Neural cell (in vitro differentiated cells): ENCODE measurements around the gene DCST1. TPM values are rescaled to one million over a fixed set of nuclear protein-coding genes. Genes with fewer than 3 reads are reported as not detected.
A peak's percentile ranks its signal among the peaks of the same experiment; 100 is the strongest.

Experiments used
- H2AFZ ChIP-seq: fragments of 200-600, 300-800 bp; sonication (generic), shearing (Covaris generic); 2 replicates; pipeline ENCODE4 v1.6.0; 2014; ENCODE audit warnings: low read depth, mild to moderate bottlenecking, antibody characterized with exemption, low read length, moderate library complexity
- H3F3A ChIP-seq: fragments of 200-600 bp; shearing (Covaris generic); 2 replicates; pipeline ENCODE4 v1.6.1; 2016; ENCODE audit warnings: mild to moderate bottlenecking, moderate library complexity, mixed read lengths, antibody characterized with exemption, low read length; ENCODE audit not compliant: insufficient read depth, poor library complexity, severe bottlenecking
- H3K27ac ChIP-seq: fragments of 200-600, 300-800 bp; sonication (generic), shearing (Covaris generic); 2 replicates; pipeline ENCODE4 v1.5.1; 2014; ENCODE audit warnings: mild to moderate bottlenecking, low read length, moderate library complexity
- H3K27me3 ChIP-seq: fragments of 300-800, 200-600 bp; sonication (generic), shearing (Covaris generic); 2 replicates; pipeline ENCODE4 v1.6.0; 2014; ENCODE audit warnings: mild to moderate bottlenecking, low read depth, low read length, moderate library complexity; ENCODE audit not compliant: insufficient read depth
- H3K36me3 ChIP-seq: fragments of 300-800, 200-600 bp; sonication (generic), shearing (Covaris generic); 2 replicates; pipeline ENCODE4 v1.5.1; 2014; ENCODE audit warnings: mild to moderate bottlenecking, antibody characterized with exemption, low read length, moderate library complexity; ENCODE audit not compliant: insufficient read depth
- H3K4me2 ChIP-seq: fragments of 300-800, 200-600 bp; sonication (generic), shearing (Covaris generic); 2 replicates; pipeline ENCODE4 v1.6.0; 2014; ENCODE audit warnings: mild to moderate bottlenecking, low read length
- H3K4me3 ChIP-seq: fragments of 300-800, 200-600 bp; sonication (generic), shearing (Covaris generic); 2 replicates; pipeline ENCODE4 v1.5.1; 2014; ENCODE audit warnings: mild to moderate bottlenecking, low read length, moderate library complexity
- H3K79me2 ChIP-seq: fragments of 200-600 bp; shearing (Covaris generic); replicated peaks from 2 replicates; pipeline ENCODE4 v1.6.0; 2014; ENCODE audit warnings: mild to moderate bottlenecking, low read length, moderate library complexity; ENCODE audit not compliant: insufficient read depth
- H3K9ac ChIP-seq: fragments of 300-800, 200-600 bp; sonication (generic), shearing (Covaris generic); 2 replicates; pipeline ENCODE4 v1.6.1; 2016; ENCODE audit warnings: mild to moderate bottlenecking, low read length, mixed read lengths
- H3K9me2 ChIP-seq: fragments of 200-600 bp; shearing (Covaris generic); 2 replicates; pipeline ENCODE4 v1.6.1; 2016; ENCODE audit warnings: mild to moderate bottlenecking, low read length, mixed read lengths; ENCODE audit not compliant: insufficient read depth
- H3K9me3 ChIP-seq: fragments of 200-600, 300-800 bp; sonication (generic), shearing (Covaris generic); 2 replicates; pipeline ENCODE4 v1.6.1; 2016; ENCODE audit warnings: mild to moderate bottlenecking, mixed run types, low read length, moderate library complexity, mixed read lengths
- H4K20me1 ChIP-seq: fragments of 200-600 bp; shearing (Covaris generic); 2 replicates; pipeline ENCODE4 v1.6.1; 2016; ENCODE audit warnings: mild to moderate bottlenecking, mixed run types; ENCODE audit not compliant: insufficient read depth
- CTCF ChIP-seq: fragments of 450-650 bp; IDR thresholded peaks from 2 replicates; pipeline ENCODE4 v1.5.1; 2014; ENCODE audit warnings: antibody characterized with exemption, mild to moderate bottlenecking, moderate library complexity; ENCODE audit not compliant: poor library complexity, severe bottlenecking
- EP300 ChIP-seq: fragments of 450-650 bp; conservative IDR thresholded peaks from 2 replicates; pipeline ENCODE4 v1.6.1; 2014; ENCODE audit warnings: antibody characterized with exemption, mild to moderate bottlenecking, moderate library complexity; ENCODE audit not compliant: poor library complexity, severe bottlenecking
- EZH2 ChIP-seq: fragments of 200-600, 300-800 bp; shearing (Covaris generic), sonication (generic); IDR thresholded peaks from 2 replicates; pipeline ENCODE4 v1.6.1; 2014; ENCODE audit warnings: antibody characterized with exemption, low read length, borderline replicate concordance, mild to moderate bottlenecking; ENCODE audit not compliant: insufficient read depth, poor library complexity, severe bottlenecking
- MXI1 ChIP-seq: fragments of 450-650 bp; conservative IDR thresholded peaks from 2 replicates; pipeline ENCODE4 v1.6.1; 2014; ENCODE audit warnings: antibody characterized with exemption, mild to moderate bottlenecking; ENCODE audit not compliant: poor library complexity, severe bottlenecking
- POLR2AphosphoS5 ChIP-seq: IDR thresholded peaks from 2 replicates; pipeline ENCODE4 v1.6.1; 2012
- RAD21 ChIP-seq: fragments of 450-650 bp; conservative IDR thresholded peaks from 2 replicates; pipeline ENCODE4 v1.6.1; 2014; ENCODE audit warnings: antibody characterized with exemption, mild to moderate bottlenecking, moderate library complexity
- SMC3 ChIP-seq: fragments of 450-650 bp; conservative IDR thresholded peaks from 2 replicates; pipeline ENCODE4 v1.6.1; 2014; ENCODE audit warnings: antibody characterized with exemption, mild to moderate bottlenecking, moderate library complexity; ENCODE audit not compliant: poor library complexity
- TAF1 ChIP-seq: IDR thresholded peaks from 2 replicates; pipeline ENCODE4 v1.6.1; 2012; ENCODE audit warnings: low read depth
- polyA plus RNA-seq: library from polyadenylated mRNA; depleted of rRNA; stranded (reverse); fragments of >200 nt; gene quantifications from 2 replicates; pipeline ENCODE4 v1.2.3, GENCODE V29; 2014

DCST1 gene
- polyA plus RNA-seq, 1 donor from 2014 or later = not detected

DNA sequence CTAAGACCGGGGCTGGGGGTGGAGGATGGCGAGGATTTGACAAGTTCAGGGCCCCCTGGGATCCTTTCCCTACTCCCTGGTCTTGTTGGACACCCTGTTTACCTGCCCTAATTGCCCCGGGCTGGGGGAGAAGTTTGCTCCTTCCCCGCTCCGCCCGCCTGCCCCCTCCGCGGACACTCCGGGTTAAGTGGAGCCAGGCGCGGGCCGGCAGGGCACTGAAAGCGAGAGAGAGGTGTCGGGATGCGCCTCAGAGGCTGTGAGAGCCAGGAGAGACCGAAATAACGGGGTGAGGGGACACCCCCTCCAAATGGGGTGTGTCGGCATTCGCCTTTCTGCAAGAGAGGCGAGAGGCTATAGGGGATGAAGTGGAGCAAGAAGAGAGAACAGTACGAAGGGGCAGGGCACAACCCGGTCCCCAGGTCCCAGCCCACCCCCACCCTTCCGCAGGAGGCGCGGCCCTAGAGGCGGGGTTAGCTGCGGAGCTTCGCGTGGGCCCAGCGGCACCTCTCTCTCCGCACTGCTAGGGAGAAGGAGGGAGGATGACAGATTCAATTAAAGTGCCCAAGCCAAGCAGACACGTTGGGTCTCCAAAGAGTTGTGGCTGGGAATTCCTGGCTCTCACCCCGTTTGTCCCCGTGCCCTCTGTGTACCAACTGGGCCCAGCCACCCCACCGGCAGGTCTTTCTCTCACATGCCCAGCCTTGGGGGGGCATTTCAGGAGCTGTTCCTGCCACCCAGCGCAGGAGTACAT is 48.9 kb downstream of the DCST1 start:
- Histone ChIP-seq H3K9ac (peak overlapping the region; percentile 99), H3K9me3 (no peaks in the 10 kb centered on the region), H3F3A (peaks cover 7% of the 10 kb centered on the region), H3K27ac (no peak overlapping the region), H3K9me2 (no peaks in the 10 kb centered on the region), H4K20me1 (peaks cover 33% of the 10 kb centered on the region), H3K27me3 (no peaks in the 10 kb centered on the region), H3K4me3 (peak overlapping the region; percentile 99), H3K79me2 (peaks cover 27% of the 10 kb centered on the region), H3K4me2 (peak overlapping the region; percentile 10), H2AFZ (no peak overlapping the region), H3K36me3 (no peaks in the 10 kb centered on the region)
- TF ChIP-seq RAD21 (no peak), POLR2AphosphoS5 (no peak), EZH2 (no peak), EP300 (no peak), SMC3 (no peak), MXI1 (no peak)

DNA sequence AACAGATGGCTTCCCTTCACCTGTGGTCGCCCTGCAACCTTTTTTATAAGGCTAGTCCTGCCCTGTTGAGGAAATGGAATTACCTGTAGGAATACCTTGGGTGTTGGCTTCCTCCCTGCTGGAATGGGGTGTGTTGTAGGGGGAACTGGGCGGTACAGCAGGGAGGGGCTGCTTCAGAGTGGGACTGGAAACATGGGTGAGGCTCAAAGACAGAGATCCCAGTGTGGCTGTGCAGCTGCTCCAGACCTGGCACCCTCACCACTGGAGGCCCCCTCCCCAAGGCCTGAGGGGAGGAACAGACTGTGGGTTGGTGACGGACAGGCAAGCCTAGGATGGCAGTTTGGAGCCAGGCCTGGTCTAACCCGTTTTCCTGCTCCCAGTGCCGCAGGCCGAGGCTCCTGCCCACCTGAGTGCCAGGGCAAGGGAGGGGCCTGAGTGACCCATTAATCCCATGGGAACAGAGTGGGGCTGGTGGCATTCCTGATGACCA is 49.5 kb downstream of the DCST1 start:
- Histone ChIP-seq H3K9ac (peak overlapping the region; percentile 44), H4K20me1 (peaks cover 33% of the 10 kb centered on the region), H3K27me3 (no peaks in the 10 kb centered on the region), H3K4me3 (peak overlapping the region; percentile 99), H3K36me3 (no peaks in the 10 kb centered on the region), H3K79me2 (peaks cover 27% of the 10 kb centered on the region), H2AFZ (no peak overlapping the region), H3K9me2 (no peaks in the 10 kb centered on the region), H3K9me3 (no peaks in the 10 kb centered on the region), H3K4me2 (no peak overlapping the region), H3F3A (peaks cover 7% of the 10 kb centered on the region), H3K27ac (no peak overlapping the region)
- TF ChIP-seq RAD21 = no peak
- no peak for TF ChIP-seq POLR2AphosphoS5
- no peak for TF ChIP-seq EZH2
- TF ChIP-seq TAF1 = no peak
- no peak for TF ChIP-seq CTCF
- no peak for TF ChIP-seq MXI1
- no peak for TF ChIP-seq EP300

DNA sequence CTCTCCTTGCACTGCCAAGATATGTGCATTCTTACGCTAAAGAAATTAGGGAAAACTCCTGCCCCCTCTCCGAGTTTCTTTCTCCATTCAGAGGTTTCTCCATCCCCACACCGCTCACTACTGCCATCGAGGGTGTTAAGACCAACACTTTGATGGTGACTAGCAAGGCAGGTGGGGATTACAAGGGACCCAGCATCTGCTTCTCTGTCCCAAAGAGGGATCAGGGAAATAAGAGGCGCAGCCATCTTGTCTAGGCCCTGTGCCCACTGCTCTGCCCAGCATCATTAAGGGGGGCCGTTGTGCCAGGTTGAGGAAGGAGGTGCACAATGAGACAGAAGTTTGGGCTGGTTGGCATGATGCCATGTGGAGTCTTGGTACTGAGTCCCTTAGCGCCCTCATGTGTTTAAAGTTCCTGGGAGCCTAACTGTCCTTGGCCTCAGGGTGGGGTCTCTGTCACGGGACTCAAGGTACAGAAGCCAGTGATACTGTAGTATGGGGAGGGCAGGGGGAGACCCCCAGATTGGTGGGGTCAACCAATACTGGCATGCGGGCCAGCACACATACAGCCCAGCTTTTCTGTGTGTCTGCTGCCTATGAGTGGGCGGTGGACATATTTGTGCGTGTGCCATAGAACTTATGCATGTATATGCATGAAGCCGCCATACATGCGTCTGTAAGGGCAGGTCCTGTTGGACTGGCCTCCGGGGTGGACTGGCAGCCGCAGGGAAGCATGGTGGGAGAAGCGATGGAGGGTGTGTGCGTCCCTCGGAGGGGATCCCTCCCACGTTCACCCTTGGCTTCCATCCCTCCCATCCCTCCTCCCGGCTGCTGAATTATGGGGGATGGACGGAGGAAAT is 50.5 kb downstream of the DCST1 start:
- Histone ChIP-seq H3K9me2 (no peaks in the 10 kb centered on the region), H3K36me3 (no peaks in the 10 kb centered on the region), H3K27me3 (no peaks in the 10 kb centered on the region), H4K20me1 (peaks cover 33% of the 10 kb centered on the region), H3K9me3 (no peaks in the 10 kb centered on the region), H3K79me2 (peaks cover 26% of the 10 kb centered on the region), H3K9ac (peak overlapping the region; percentile 64), H3K4me2 (peak overlapping the region; percentile 85), H2AFZ (no peak overlapping the region), H3F3A (peaks cover 7% of the 10 kb centered on the region), H3K27ac (peak overlapping the region; percentile 79), H3K4me3 (peak overlapping the region; percentile 82)
- TF ChIP-seq RAD21 (no peak), MXI1 (peak; percentile 42), CTCF (no peak)
